AG08396 (cell line): Measurements from ENCODE around the gene SLC2A10.

Experiments
- DNase-seq: peaks from one replicate; pipeline ENCODE4 v3.0.0; 2012; ENCODE audit warnings: low spot score, mixed read lengths

Gene SLC2A10

GRCh38 chr20:46770330-46771194 is 61.1 kb downstream of the SLC2A10 start:
- no peak for DNase-seq

GRCh38 chr20:46771195-46771588 is 61.7 kb downstream of the SLC2A10 start:
- no peak for DNase-seq

DNA sequence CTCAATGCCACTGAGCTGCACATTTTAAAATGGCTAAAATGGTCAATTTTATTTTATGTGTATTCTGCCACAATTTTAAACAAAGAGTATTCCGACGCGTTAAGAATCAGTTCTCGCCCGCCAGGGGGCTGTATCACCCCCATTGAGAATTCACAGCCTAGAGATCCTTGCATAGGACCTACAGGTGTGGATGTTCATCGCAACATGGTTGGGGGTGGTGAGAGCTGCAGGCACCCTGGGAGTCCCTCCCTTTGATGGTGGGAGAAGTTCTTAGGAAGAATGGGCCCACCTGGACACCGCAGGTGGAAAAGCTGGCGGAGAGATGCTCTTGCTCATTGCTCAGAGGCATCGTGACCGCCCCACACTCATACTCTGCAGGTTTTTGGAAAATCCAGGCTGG is 63.5 kb downstream of the SLC2A10 start:
- DNase-seq = no peak

DNA sequence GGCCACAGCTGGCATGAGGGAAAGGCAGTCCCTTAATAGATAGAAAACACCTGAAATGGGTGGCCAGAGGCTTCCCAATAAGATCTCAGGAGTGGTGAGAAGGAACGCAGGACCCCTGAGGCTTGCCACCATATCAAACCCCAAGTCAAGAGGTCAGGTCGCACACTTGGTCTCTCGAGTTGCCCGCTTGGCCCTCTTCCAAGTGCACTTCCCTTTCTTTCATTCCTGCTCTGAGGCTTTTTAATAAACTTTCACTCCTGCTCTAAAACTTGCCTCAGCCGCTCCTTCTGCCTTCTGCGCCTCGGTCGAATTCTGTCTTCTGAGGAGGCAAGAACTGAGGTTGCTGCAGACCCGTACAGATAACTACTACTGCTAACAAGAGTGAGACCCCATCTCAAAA is 64.2 kb downstream of the SLC2A10 start:
- no peak for DNase-seq

- no peak for DNase-seq
These were observed 64.8 kb downstream of the SLC2A10 start for GRCh38 chr20:46774236-46774635.

GRCh38 chr20:46774943-46775560 is 65.6 kb downstream of the SLC2A10 start:
- no peak for DNase-seq

DNA sequence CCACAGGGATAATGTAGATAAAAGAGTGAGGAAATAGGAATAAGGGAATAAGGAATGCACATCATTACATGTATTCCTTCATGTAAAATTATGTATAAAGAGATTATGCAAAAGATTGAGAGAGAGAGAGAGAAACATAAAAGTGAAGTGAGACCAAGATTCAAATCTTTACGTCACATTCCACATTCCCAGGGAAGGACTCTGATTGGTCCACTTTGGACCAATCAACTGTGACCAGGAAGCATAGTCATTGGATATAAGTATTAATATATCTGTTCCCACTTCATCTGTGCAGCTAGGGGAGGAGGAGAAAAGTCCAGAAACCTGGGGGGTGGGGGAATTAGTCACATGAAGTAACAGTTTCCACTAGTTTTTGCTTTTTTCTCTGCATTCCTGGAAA is 66.4 kb downstream of the SLC2A10 start:
- DNase-seq = no peak

DNA sequence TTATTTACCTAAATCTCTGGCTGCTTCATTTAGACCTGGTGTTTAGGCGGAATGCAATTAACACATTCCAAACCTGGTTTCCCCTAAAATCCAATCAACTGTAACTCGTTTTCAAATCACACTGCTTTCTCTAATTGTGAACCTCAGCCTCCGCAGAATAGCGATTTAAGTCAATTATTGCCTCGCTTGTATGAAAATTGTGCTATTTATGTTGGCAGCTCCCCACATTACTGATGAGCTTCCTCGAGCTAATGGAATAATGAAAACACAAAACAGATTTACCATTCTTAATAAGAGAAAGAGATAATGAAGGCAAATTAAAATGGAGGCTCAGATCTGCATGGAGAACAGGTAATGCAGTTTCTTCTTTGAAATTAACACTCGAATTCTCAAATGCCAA is 67.9 kb downstream of the SLC2A10 start:
- DNase-seq = no peak

- no peak for DNase-seq
These were observed 70.4 kb downstream of the SLC2A10 start for GRCh38 chr20:46779831-46780230.

DNA sequence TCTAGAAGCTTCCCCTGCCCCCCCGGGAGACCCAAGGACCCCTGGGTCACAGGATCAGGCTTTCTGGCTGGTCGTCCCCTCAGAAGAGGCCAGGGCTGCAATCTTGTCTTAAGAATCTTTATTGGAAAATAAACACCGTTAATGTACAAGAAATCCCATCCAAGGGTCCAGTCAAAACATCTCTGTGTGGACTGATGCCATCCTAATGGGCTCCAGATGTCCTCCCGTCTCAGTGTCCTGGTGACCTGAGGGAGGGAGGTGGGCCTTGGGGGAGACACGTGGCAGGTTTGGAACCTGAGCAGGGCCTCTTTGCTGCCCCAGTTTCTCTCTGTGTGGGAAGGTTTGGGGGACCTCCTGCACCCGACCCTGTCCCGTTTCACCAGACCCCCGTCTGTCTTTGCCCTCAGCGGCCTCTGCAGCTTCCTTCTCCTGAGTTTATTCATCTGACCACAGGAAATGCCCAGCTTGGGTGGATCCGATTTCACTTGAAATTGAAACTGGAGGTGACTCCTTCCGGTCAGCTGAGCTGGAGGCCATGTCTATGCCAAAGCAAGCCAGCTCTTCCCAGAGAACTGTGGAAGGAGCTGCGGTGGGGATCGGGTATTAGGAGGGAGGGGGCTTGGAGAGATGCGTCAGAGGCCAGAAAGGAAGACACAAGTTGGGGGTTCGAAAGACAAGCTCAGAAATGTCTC is 75.1 kb downstream of the SLC2A10 start:
- peak; percentile 72 for DNase-seq
